Keratinocyte (primary cell): Measurements from ENCODE around the gene EYS.

Experiments used
- EZH2 ChIP-seq: IDR thresholded peaks from one replicate; pipeline ENCODE4 v1.6.1; 2012; ENCODE audit warnings: inconsistent platforms, mild to moderate bottlenecking, low read length, moderate library complexity
- TF ChIP-seq, protein P1 (sequence below), 3 experiments: IDR thresholded peaks in 1 of 3; conservative IDR thresholded peaks in 1 of 3; optimal IDR thresholded peaks in 1 of 3; 2 replicates in 2 of 3; 3 replicates in 1 of 3; pipeline versions ENCODE3 to v1.5.1; 2011; ENCODE audit warnings: low read length in 3 of 3, mild to moderate bottlenecking in 3 of 3, moderate library complexity in 2 of 3, control low read depth in 1 of 3, inconsistent platforms in 1 of 3; ENCODE audit not compliant: insufficient read depth in 2 of 3; ENCODE audit errors: extremely low read depth in 1 of 3

GRCh38 chr6:64483956-64484499 lies 1223.0 kb downstream of the EYS start:
- TF ChIP-seq, protein P1, sequence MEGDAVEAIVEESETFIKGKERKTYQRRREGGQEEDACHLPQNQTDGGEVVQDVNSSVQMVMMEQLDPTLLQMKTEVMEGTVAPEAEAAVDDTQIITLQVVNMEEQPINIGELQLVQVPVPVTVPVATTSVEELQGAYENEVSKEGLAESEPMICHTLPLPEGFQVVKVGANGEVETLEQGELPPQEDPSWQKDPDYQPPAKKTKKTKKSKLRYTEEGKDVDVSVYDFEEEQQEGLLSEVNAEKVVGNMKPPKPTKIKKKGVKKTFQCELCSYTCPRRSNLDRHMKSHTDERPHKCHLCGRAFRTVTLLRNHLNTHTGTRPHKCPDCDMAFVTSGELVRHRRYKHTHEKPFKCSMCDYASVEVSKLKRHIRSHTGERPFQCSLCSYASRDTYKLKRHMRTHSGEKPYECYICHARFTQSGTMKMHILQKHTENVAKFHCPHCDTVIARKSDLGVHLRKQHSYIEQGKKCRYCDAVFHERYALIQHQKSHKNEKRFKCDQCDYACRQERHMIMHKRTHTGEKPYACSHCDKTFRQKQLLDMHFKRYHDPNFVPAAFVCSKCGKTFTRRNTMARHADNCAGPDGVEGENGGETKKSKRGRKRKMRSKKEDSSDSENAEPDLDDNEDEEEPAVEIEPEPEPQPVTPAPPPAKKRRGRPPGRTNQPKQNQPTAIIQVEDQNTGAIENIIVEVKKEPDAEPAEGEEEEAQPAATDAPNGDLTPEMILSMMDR (optimal IDR thresholded peaks at IDR 0.05 in 1 of 3, IDR thresholded peaks at IDR 0.05 in 1 of 3, conservative IDR thresholded peaks at IDR 0.05 in 1 of 3; ENCODE audit: extremely low read depth in 1 of 3, insufficient read depth in 2 of 3, low read length in 3 of 3) = no peak
- no peak for TF ChIP-seq EZH2
